Tibial nerve (tissue), 4 donors: ENCODE data around the gene SLC9A9. TPM values are rescaled to one million over a fixed set of nuclear protein-coding genes. Genes with fewer than 3 reads are reported as not detected.

Source experiments
- DNase-seq, 2 donors: peaks; one replicate each; pipeline ENCODE4 v3.0.0-alpha.2; 2019; ENCODE audit warnings: low spot score in 2 of 2
- H3K27ac ChIP-seq, 4 donors: fragments of 200-600 bp; sonication (generic) in 3 of 4; one replicate each; pipeline ENCODE4 v1.5.1; 2017 to 2019; ENCODE audit warnings: mild to moderate bottlenecking in 1 of 4
- H3K27me3 ChIP-seq, 2 donors: fragments of 200-600 bp; sonication (generic) in 1 of 2; one replicate each; pipeline versions ENCODE4 v1.5.1 to v1.6.0; 2017 to 2019
- H3K36me3 ChIP-seq, 3 donors: fragments of 200-600 bp; sonication (generic); one replicate each; pipeline ENCODE4 v1.5.1; 2018 to 2019
- H3K4me1 ChIP-seq, 4 donors: fragments of 200-600 bp; sonication (generic) in 3 of 4; one replicate each; pipeline ENCODE4 v1.5.1; 2017 to 2019
- H3K4me3 ChIP-seq, 4 donors: fragments of 200-600 bp; sonication (generic) in 3 of 4; one replicate each; pipeline ENCODE4 v1.5.1; 2017 to 2019; ENCODE audit warnings: mild to moderate bottlenecking in 1 of 4, moderate library complexity in 1 of 4
- H3K9me3 ChIP-seq, 4 donors: fragments of 200-600 bp; sonication (generic) in 3 of 4; one replicate each; pipeline ENCODE4 v1.5.1; 2017 to 2019
- EP300 ChIP-seq, 2 donors: sonication (generic); formaldehyde crosslinking; IDR thresholded peaks; one replicate each; pipeline ENCODE4 v1.6.1; 2017; ENCODE audit warnings: antibody characterized with exemption in 2 of 2, mild to moderate bottlenecking in 1 of 2
- POLR2A ChIP-seq, 2 donors: fragments of 450-650 bp; IDR thresholded peaks; one replicate each; pipeline ENCODE4 v1.6.1; 2017; ENCODE audit warnings: antibody characterized with exemption in 2 of 2, mild to moderate bottlenecking in 2 of 2, moderate library complexity in 2 of 2
- WGBS, 2 donors: methylation state at CpG; one replicate each; pipeline ENCODE4 v1.1.5; 2018; 5-methylcytosine and 5-hydroxymethylcytosine counted together
- total RNA-seq, 4 donors: library from RNA; depleted of rRNA; stranded (reverse); fragments of >200 nt; gene quantifications; one replicate each; pipeline ENCODE4 v1.1.0, GENCODE V29; 2016
- TF ChIP-seq, protein P1 (sequence below), 5 experiments: fragments of 200-600 bp in 3 of 5; fragments of 450-650 bp in 2 of 5; sonication (generic) in 3 of 5; IDR thresholded peaks; one replicate each; pipeline ENCODE4 v1.5.1; 2016 to 2019; ENCODE audit warnings: antibody characterized with exemption in 5 of 5, mild to moderate bottlenecking in 3 of 5, moderate library complexity in 2 of 5

Gene SLC9A9
- total RNA-seq, 4 donors from 2014 or later = 7.6 to 11.1 (median 9.2) TPM

GRCh38 chr3:143484846-143485512 is 363.3 kb downstream of the SLC9A9 start:
- no peak for DNase-seq
- H3K27me3 ChIP-seq = no peaks in the 10 kb centered on the region
- H3K9me3 ChIP-seq = no peaks in the 10 kb centered on the region
- no peak overlapping the region for H3K27ac ChIP-seq
- 78 to 85% methylated on average over 4 of the region's 4 CpGs for WGBS, 2 donors
- no peak for TF ChIP-seq POLR2A (IDR thresholded peaks at IDR 0.05)
- TF ChIP-seq, protein P1, sequence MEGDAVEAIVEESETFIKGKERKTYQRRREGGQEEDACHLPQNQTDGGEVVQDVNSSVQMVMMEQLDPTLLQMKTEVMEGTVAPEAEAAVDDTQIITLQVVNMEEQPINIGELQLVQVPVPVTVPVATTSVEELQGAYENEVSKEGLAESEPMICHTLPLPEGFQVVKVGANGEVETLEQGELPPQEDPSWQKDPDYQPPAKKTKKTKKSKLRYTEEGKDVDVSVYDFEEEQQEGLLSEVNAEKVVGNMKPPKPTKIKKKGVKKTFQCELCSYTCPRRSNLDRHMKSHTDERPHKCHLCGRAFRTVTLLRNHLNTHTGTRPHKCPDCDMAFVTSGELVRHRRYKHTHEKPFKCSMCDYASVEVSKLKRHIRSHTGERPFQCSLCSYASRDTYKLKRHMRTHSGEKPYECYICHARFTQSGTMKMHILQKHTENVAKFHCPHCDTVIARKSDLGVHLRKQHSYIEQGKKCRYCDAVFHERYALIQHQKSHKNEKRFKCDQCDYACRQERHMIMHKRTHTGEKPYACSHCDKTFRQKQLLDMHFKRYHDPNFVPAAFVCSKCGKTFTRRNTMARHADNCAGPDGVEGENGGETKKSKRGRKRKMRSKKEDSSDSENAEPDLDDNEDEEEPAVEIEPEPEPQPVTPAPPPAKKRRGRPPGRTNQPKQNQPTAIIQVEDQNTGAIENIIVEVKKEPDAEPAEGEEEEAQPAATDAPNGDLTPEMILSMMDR (IDR thresholded peaks at IDR 0.05) = no peak
- TF ChIP-seq EP300 (IDR thresholded peaks at IDR 0.05) = no peak
- H3K36me3 ChIP-seq = no peaks in the 10 kb centered on the region
- H3K4me3 ChIP-seq = no peak overlapping the region
- no peaks in the 10 kb centered on the region for H3K4me1 ChIP-seq

DNA sequence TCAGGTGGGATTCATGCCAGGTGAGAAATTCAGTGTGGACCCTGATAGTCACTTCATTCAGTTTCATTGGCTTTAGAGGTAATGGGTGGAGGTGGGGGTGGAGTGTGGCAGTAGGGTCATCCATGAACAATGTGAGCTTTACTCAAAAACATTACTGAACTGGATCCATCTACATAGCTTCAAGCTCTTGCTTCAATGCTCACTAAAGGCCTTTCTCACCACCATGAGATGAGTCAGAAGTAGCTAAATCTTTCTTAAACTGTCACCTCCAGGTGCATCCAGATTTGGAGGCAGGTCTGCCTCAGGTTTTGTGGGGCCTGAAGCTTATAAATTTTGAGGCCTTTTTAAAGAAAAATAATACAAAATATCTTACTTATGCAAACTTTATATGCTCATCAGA is 365.1 kb downstream of the SLC9A9 start:
- no peak overlapping the region for H3K27ac ChIP-seq

GRCh38 chr3:143482106-143483088 is 365.9 kb downstream of the SLC9A9 start:
- Histone ChIP-seq H3K27me3 (no peaks in the 10 kb centered on the region), H3K27ac (no peak overlapping the region), H3K4me3 (no peak overlapping the region), H3K4me1 (no peaks in the 10 kb centered on the region), H3K36me3 (no peaks in the 10 kb centered on the region), H3K9me3 (no peaks in the 10 kb centered on the region)
- no peak for DNase-seq
- WGBS, 2 donors = 74 to 79% methylated on average over 8 of the region's 8 CpGs
- TF ChIP-seq EP300 (IDR thresholded peaks at IDR 0.05) = no peak
- no peak for TF ChIP-seq POLR2A (IDR thresholded peaks at IDR 0.05)
- TF ChIP-seq, protein P1 (IDR thresholded peaks at IDR 0.05) = no peak

More for the DNA sequence above, 365.1 kb downstream of the SLC9A9 start:
- Histone ChIP-seq H3K4me3 (no peak overlapping the region), H3K9me3 (no peaks in the 10 kb centered on the region), H3K4me1 (no peaks in the 10 kb centered on the region), H3K27me3 (no peaks in the 10 kb centered on the region), H3K36me3 (no peaks in the 10 kb centered on the region)
- DNase-seq = no peak
- TF ChIP-seq, protein P1 (IDR thresholded peaks at IDR 0.05) = no peak
- TF ChIP-seq POLR2A (IDR thresholded peaks at IDR 0.05) = no peak
- no peak for TF ChIP-seq EP300 (IDR thresholded peaks at IDR 0.05)

- no peaks in the 10 kb centered on the region for H3K36me3 ChIP-seq
- no peak for DNase-seq
- no peak overlapping the region for H3K27ac ChIP-seq
- H3K9me3 ChIP-seq = no peaks in the 10 kb centered on the region
- no peak overlapping the region for H3K4me3 ChIP-seq
- TF ChIP-seq EP300 (IDR thresholded peaks at IDR 0.05) = no peak
- TF ChIP-seq, protein P1 (IDR thresholded peaks at IDR 0.05) = no peak
- no peak for TF ChIP-seq POLR2A (IDR thresholded peaks at IDR 0.05)
- no peaks in the 10 kb centered on the region for H3K27me3 ChIP-seq
- WGBS, 2 donors = 56 to 62% methylated on average over 5 of the region's 5 CpGs
- no peaks in the 10 kb centered on the region for H3K4me1 ChIP-seq
Observed at GRCh38 chr3:143480344-143480743, 367.9 kb downstream of the SLC9A9 start.

DNA sequence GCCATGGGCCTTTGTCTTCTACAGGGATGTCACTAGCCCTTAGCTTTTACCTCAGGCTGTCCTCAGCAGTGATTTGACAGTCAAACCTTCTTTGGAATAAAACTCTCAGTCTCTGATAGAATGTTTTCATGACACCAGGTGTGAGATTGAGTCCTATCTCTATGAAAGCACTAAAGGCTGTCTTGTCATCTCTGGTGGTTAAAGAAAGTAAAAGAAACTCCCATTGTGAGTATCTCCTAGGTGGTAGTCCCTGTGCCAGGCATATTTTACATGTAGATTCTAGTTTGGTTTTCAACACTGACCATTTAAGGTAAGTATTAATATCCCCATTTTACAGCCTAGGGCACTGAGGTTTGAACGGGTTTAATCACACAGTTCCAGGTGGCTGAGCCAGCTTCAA is 368.5 kb downstream of the SLC9A9 start:
- WGBS, 2 donors = 91 to 93% methylated on average over 1 of the region's 1 CpG

More for the DNA sequence above, 368.5 kb downstream of the SLC9A9 start:
- no peak overlapping the region for H3K27ac ChIP-seq
- H3K4me3 ChIP-seq = no peak overlapping the region
- no peaks in the 10 kb centered on the region for H3K4me1 ChIP-seq
- TF ChIP-seq, protein P1 (IDR thresholded peaks at IDR 0.05) = no peak
- TF ChIP-seq POLR2A (IDR thresholded peaks at IDR 0.05) (no peak), EP300 (IDR thresholded peaks at IDR 0.05) (no peak)
- no peaks in the 10 kb centered on the region for H3K9me3 ChIP-seq
- no peak for DNase-seq
- H3K27me3 ChIP-seq = no peaks in the 10 kb centered on the region
- H3K36me3 ChIP-seq = no peaks in the 10 kb centered on the region
